Urothelium cell line (cell line): ENCODE measurements around the gene ANKRD6.

ENCODE experiments used
- DNase-seq: peaks from one replicate; pipeline ENCODE4 v3.0.0; 2011; ENCODE audit warnings: low spot score, mixed read lengths
- FAIRE-seq: peaks from 2 replicates; lab custom pipeline; 2011; peaks lifted over from hg19 to GRCh38; lab: Jason Lieb, UNC

Gene ANKRD6

DNA sequence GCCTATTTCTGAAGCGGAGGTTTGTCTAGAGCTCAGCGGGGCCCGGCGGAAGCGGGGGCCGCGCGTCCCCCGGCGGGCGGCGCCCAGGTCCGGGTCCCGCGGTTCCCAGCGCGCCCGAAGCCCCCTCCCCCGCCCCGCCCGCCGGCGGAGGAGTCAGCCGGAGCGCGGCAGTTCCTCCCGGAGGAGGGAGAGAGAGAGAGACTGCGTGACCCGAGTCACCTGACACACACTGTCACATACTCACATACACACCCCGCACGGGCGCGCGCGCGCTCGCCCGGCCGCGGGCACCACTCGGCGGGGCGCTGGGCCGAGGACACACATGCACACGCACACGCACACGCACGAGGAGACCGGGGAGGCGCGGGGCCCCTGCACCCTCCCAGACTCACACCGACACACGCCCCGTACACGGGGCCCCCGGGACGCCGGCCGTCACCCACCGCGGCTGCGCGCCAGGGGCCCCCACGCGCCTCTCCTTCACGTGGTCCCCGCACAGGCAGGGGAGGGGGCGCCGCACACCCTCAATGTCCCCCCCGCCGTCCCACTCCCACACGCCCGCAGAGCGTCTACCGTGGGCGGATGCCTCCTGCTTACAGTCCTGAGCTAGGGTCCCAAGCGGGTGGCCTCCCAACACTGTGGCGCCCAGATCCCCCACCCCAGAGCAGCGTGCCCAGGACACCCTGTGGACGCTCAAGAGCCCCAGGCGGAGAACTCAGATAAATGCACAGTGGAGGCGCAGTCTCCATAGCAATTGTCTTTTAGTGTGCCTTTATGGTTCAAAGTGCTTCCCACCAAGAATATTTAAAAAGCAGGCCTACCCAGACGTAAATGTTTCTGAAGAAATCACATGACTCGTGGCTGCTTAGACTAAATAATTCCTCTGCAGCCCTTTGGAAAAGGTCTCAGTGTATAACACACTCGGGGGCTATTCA lies 20.6 kb upstream of the ANKRD6 start, which contains the start of gene RRAGD:
Gene RRAGD, minus strand, starts transcription at position 203 of the 935 bp plus-strand sequence. CDS start 280 bp downstream, outside the sequence.
- DNase-seq, result peak; percentile 70
- FAIRE-seq, result no peak

DNA sequence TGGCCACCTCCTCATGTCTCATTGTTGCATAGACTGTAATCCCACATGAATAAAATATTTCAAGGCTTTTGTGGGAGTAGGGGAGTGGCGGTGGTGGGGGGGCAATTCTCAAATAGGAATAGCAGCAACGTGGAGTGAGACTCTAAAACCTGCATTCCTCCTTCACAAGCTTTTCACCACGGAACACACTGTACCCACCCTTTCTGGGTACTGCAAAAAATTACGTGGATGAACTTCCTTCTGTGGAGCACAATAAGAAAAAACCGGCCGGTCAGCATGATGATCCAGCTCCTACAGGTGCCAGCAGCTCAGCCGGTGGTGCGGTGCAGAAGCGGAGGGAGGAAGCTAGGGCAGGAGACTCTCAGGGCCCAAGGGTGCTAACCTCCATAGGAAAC lies 19.9 kb upstream of the ANKRD6 start:
- FAIRE-seq (no peak), DNase-seq (no peak)

DNA sequence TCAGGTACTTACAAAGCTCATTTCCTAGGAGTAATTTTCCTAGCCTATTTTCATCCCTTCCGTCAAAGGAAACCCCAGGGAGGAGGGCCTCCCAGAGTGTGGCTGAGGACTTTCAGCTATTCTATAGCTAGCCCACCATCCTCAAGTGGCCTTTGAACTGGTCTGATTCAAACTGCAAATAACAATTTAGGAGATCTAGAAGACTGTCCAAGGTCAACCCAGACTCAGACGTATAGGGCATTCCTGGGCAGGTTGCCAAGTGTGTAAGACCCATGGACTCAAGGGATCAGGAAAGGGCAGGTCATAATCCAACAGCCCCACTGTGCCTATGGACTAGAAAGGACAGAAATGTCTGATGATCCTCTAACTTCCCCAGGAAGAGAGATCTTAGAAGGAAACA lies 18.7 kb upstream of the ANKRD6 start:
- DNase-seq, result no peak
- FAIRE-seq, result no peak

DNA sequence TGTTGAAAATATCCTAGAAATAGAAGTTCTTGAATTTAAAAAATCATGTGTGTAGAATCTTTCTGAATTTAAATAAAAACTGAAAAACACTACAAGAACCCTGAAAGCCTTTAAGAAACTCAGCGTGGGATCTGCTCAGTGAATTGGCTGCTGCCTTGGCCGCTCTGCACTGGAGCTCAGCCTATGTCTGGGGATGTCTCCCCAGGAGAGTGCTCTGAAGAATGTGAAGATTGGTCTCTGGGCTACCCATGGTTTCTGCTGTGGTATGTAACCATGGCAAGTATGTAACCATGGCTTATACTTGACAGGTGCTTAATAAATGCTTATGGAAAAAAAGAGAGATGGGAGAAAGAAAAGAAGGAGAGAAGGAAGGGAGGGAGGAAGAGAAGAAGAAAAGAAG lies 17.8 kb upstream of the ANKRD6 start:
- FAIRE-seq (no peak), DNase-seq (no peak)

DNA sequence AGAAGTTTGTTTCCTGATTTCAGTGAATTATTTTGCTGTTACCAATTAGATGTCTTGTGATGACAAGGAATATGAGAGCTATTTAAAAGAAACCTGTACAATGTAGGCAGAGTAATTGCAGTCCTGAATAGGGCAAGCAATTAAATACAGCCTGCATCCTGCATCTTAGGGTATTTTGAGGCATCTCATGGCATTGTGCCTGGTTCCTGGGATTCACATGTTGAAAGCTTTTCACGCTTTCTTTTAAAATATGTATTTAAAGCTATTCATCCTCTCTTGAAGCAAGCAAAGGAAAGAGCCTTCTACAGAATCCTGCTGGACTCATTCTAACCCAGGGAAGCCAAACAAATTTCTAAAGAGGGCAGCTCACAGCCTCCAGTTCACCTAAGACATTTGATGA lies 16.2 kb upstream of the ANKRD6 start:
- DNase-seq, result no peak
- FAIRE-seq, result no peak

DNA sequence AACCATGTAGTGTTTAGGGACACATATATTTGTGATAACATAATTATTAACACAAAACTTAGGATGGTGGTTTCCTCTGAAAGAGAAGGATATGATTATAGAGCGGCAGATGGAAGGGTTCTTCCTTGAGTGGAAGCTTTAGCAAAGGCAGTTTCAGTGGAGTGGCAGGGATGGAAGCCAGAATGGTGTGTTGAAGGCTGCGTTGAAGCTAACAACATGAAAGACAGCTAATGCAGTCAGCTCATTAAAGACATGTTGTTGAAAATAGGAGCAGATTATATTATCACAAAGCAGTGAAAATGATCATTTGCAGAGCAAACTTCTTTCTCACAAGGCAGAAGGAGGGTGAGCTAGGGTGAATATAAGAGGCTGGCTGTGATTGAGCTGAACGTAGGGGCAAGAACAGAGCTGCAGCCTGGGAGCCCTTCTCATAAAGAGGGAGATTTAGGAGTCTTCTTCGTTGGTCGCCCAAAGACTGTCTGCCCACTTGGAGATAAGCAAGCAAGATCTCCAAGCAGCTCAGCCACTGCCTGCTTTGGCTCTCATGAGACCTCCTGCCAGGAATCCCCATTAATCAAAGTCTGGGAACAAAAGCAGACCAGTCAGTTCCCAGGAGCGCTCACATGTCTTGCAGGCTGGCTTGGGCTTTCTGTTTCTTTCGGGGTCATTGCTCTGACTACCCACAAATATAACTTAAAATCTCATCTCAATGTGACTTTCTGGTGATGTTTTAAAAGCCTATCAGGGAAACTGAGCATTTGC lies 2.6 kb upstream of the ANKRD6 start:
- DNase-seq, result no peak

DNA sequence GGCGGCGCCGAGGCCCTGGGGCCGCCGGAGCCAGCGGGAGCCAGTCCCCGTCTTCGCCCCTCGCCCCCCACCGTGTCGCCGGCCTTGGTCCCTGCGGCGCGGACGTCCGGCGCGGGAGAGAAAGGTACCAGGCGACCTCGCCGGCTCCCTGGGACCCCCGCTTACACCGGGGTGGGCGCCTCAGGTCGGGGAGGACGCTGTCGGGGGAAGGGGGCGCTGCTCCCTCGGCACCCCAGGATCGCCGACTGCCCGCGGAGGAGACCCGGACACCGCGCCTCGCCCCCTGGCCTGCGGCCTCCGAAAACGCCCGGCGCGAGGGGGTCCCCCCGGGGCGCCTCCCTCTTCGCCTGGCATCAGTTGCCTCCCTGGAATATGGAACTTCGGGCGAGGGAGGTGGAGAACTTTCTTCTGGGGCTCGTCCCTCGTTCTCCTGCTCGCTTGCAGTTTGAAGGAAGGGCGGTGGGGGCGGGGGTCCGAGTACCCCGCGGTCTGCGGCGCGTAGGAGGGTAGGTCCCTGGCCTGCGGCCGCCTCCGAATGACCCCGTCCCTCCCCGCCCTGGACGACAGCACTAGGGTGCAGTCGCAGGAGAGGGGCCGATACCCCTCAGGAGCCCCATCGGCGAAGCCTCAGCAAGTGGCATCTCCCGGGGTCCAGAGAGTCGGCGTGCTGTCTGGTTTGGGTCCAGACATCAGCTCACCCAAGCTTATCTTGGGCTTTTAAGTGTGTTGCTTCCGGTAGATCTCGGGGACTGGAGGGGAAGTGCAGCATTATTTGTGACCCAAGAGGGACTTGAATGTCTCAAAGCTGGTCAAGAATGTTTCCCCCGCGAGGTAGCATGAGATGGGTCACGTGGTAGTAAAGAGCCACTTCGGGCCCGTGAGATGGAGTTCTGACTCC lies 549 bp downstream of the ANKRD6 start:
- FAIRE-seq (no peak), DNase-seq (peak; percentile 17)

More for the DNA sequence above, 2.6 kb upstream of the ANKRD6 start:
- FAIRE-seq, result no peak

DNA sequence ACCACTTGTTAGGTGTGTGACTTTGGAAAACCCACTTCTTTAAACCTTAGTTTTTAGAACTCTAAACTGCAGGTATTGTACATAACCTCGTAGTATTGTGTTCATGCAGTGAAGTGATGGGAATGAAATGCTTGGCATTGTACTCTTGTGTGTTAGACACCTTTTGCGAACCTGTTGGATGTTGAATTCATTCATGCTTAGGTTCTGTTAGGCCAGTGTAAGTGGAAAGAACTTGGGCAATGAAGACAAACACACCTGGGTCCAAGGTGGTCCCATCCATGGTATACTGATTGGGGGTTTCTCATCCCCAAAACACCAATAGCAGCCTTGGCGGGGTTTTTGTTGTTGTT lies 1.2 kb downstream of the ANKRD6 start:
- no peak for DNase-seq
- no peak for FAIRE-seq

DNA sequence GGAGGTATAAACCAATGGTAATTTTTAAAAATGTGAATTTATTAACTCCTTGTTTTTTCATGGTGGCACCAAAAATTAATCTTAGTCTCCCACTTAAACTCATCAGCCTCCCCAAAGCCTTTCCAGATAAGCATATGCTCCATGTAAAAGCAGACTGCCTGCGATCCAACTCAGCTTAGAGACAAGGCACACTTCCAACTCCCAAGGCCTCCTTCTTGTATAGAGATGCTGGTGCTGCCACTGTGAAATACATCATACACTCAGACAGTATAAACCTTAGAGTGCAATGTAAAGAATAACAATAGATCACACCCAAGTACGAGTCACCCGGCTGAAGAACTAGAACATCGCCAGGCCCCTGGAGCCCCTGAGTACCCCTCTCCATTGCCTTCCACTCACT lies 2.0 kb downstream of the ANKRD6 start:
- FAIRE-seq, result no peak
- DNase-seq, result no peak

DNA sequence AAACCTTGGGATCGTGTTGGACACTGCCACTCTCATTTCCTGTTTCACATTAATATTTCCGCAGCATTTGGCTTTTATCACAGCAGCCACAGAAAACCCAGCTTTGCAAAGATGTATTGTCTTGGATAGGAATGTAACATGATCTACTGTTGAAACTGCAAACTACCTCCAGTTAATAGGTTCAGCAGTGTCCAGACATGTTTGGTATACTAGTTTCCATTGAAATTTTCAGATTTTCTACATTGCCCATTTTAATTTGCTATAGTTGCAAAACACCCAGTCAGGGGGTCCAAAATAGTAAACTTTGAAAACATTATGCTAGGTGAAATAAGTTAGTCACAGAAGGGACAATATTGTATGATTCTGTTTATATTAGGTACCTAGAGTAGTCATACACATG lies 3.3 kb downstream of the ANKRD6 start:
- FAIRE-seq (no peak), DNase-seq (no peak)

DNA sequence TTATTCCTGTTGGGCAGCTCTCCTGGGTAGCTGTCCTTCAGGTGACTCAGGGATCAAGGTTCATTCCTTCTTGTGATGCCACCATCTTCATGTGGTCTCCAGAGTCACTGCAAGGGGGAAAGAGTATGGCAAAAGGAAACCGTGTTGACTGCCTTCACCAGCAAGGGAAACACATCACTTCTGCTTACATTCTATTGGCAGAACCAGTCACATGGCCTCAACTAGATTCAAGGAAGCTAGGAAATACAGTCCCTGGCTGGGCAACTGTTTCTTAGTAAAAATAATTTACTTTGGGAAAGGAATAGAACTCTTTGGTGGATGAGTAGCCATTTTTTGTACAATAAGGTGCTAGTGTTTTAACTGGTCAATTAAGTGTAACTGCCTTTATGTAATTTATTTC lies 5.3 kb downstream of the ANKRD6 start:
- FAIRE-seq, result no peak
- no peak for DNase-seq

DNA sequence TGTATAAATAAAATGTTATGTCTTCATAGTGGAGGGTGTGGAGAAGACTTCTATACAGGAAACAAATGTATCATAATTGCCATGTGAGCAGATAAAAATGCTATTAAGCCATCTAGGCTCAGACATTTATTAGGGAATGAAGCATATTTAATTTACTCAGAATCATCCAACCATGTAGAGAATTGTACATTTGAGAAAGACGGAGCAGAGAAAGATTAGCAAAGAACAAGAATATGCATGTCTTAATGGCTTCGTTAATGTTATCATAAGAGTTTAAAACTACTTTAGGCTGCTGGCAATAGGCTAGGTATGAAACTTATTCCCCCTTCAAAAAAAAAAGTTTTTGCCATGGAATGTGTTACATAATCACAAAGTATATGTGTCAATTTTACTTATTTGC lies 6.1 kb downstream of the ANKRD6 start:
- DNase-seq (no peak), FAIRE-seq (no peak)

DNA sequence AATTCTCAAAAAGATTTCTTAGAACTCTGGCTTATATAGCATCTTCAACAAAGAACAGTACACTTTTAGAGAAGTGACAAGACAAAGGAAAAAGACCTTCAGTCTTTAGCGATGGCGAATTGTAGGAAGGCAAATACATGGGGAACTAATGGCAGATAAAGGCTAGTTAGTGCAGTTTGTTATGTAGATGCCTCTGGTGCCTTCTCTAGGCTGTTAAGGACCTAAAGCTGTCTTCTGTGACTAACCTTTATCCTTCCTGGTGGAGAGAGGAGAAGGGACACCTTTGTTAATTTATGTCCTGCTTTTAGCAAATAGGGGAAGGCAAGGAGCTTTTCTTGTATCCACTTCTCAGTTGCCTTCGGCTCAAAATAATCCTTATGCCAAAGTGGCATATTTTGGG lies 7.2 kb downstream of the ANKRD6 start:
- DNase-seq, result no peak

DNA sequence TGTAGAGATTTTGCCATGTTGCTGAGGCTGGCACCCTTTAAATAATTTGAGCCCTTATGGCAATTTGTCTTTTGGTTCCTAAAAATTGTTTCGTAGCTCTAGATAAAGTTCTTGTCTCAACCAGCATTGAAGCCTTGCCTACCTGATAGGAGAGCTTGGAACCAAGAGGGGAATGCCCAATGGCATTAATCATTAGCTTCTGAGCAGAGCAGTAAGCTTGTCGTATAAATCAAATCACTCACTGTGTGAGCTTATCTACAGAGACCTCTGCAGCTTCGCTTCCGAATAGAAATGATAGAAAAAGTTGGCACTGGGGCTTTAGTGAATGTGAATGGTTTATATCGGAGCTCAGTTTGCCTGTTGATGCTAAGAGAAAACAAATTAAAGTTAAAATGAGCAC lies 10.7 kb downstream of the ANKRD6 start:
- FAIRE-seq, result no peak

More for the DNA sequence above, 7.2 kb downstream of the ANKRD6 start:
- FAIRE-seq, result no peak

DNA sequence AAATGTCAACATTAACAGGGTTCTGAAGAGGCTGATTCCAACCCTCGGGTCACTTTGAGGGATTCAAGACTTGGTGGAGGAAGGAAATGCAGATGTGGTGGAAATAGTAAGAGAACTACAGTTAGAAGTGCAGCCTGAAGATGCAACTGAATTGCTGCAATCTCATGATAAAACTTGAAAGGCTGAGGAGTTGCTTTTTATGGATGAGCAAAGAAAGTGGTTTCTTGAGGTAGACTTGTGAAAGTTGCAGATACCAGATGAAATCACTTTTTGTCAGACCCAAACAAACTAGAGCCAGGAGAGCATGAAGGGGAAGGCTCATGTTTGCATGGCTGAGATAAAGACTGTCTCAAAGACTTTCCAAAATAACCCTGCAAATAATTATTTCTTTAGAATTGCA lies 16.2 kb downstream of the ANKRD6 start:
- DNase-seq, result no peak
- FAIRE-seq, result no peak

More for the DNA sequence above, 10.7 kb downstream of the ANKRD6 start:
- no peak for DNase-seq

DNA sequence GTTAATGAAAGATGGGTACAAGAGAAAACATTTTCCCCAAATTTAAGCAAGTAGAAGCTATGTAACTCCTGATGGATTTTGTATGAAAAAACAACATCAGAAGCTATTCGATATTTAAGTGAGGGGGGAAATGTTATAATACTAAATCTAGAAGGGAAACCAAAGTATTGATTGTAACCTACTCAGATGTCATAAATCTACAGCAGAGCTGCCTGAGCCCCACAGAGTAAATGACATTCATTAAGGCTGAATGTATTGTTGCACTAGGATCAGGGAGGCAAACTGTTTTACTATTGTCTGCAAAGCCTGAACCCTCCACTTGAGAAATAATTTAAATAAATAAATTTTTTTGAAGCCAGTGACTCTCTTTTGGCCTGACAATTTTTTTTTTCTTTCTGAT lies 19.3 kb downstream of the ANKRD6 start:
- no peak for FAIRE-seq
- DNase-seq, result no peak

DNA sequence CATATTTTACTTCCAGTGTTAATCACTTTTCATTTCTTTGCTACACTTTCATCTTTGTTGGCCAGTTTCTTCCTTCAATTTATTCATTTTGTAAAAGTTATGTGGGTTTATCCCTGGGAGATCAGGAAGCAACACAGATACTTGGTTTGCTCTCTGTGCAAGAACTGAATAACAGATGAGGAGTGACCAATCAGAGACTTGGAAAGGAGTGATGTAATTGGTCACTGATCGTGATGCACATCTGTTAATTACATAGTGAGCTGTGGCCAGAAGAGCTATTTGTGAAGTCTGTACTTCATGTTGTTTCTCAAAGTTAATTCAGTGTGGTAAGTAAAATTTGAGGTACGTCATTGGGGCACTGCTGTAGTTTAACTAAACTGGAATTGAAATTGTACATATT lies 21.3 kb downstream of the ANKRD6 start:
- no peak for DNase-seq
- no peak for FAIRE-seq

DNA sequence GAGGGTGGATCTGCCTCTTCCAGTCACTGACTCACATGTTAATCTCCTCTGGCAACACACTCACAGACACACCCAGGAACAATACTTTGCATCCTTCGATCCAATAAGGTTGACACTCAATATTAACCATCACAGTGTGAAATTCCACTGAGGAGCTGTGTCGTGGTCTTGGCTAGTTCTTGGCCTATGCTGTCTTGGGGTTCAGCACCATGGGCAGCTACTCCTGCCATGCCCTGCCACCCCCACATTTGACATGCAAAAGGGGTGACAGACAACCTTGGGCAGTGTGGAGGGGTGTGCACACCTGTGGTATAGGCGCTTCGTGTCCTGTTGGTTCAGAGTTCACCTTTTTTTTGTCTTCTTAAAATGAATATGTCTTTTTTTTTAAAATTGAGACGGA lies 25.8 kb downstream of the ANKRD6 start:
- FAIRE-seq, result no peak

DNA sequence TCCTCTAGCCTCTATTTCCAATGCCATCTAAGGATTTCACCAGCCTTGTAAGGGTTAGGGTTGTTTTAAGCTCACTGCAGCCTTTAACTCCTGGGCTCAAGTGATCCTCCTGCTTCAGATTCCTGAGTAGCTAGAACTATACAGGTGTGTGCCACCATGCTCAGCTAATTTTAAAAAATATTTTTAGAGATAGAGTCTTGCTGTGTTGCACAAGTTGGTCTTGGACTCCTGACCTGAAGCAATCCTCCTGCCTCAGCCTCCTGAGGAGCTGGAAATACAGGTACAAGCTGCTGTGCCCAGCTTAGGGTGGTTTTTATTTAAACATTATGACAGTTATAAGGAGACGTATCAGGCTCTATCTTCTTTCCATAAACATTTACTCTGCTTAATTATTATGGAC lies 26.5 kb downstream of the ANKRD6 start:
- DNase-seq (no peak), FAIRE-seq (no peak)

More for the DNA sequence above, 25.8 kb downstream of the ANKRD6 start:
- DNase-seq, result no peak

DNA sequence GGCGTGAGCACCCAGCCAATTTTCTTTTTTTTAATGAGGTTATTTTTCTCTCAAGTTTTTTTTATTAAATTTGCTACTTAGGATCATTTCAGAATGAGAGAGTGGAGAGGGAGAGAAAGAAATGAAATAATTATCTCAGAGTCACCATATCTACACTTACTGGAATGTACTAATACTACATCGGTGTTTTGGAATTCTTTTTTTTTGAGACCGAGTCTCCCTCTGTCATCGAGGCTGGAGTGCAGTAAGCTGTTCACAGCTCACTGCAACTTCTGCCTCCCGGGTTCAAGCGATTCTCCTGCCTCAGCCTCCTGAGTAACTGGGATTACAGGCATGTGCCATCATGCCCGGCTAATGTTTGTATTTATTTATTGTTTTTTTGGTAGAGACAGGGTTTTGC lies 27.8 kb downstream of the ANKRD6 start:
- DNase-seq (no peak), FAIRE-seq (no peak)

DNA sequence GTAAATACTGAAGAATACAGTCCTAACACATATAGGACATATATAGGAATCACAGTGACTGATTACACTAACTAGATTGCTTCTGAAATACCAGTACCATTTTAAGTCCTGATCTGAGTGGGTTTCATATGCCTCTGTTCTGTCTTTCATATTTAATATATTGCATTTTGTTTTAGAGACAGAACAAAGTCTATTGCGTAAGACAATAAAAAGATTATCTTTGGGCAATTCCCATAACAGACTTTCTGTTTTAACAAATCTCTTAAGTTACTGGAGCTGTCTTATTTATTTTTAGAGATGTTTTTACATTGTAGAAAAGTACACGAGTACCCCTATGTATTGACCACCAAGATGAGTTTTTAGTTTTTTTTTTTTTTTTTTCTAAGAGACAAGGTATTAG lies 29.6 kb downstream of the ANKRD6 start:
- FAIRE-seq (no peak), DNase-seq (no peak)
